Natural killer cell treated with Interleukin-12 subunit alpha and Interleukin-12 subunit beta and Interleukin-15 and Interleukin-18, amount 100 ng/mL, for 72 hours (primary cell): ENCODE measurements around the gene C15orf40. TPM values are rescaled to one million over a fixed set of nuclear protein-coding genes. Genes with fewer than 3 reads are reported as not detected.

Experiments
- ATAC-seq, 2 donors: fragments of 150-1000 bp; cut with Tn5 transposase in 1 of 2; sonication (Bioruptor Pico), chemical (Tn5 transposase) in 1 of 2; 2 replicates each; pipeline ENCODE4 v1.10.0; 2021
- DNase-seq: peaks from one replicate; pipeline ENCODE4 v3.0.0; 2022; ENCODE audit warnings: low spot score
- H3K27ac Mint-ChIP-seq, 2 donors: 1 replicate in 1 of 2; 2 replicates in 1 of 2; pipeline ENCODE4 v1.8.0; 2022; ENCODE audit warnings: mixed read lengths in 2 of 2, mild to moderate bottlenecking in 1 of 2, moderate library complexity in 1 of 2
- H3K27me3 Mint-ChIP-seq, 2 donors: 1 replicate in 1 of 2; 2 replicates in 1 of 2; pipeline ENCODE4 v1.8.0; 2022; ENCODE audit warnings: mixed read lengths in 2 of 2
- H3K36me3 Mint-ChIP-seq: one replicate; pipeline ENCODE4 v1.8.0; 2022; ENCODE audit warnings: mixed read lengths
- H3K4me1 Mint-ChIP-seq, 2 donors: 1 replicate in 1 of 2; 2 replicates in 1 of 2; pipeline ENCODE4 v1.8.0; 2022; ENCODE audit warnings: low read depth in 2 of 2, mixed read lengths in 2 of 2, mild to moderate bottlenecking in 1 of 2
- H3K4me3 Mint-ChIP-seq: one replicate; pipeline ENCODE4 v1.8.0; 2022; ENCODE audit warnings: mixed read lengths
- H3K9me3 Mint-ChIP-seq: 2 replicates; pipeline ENCODE4 v1.8.0; 2022; ENCODE audit warnings: mixed read lengths
- total RNA-seq, 2 donors: library from RNA; stranded (reverse); gene quantifications; one replicate each; pipeline ENCODE4 v1.2.3, GENCODE V29; 2022

The C15orf40 gene
- total RNA-seq, 2 donors from 2014 or later: 23.7 to 25.5 TPM

GRCh38 chr15:82980981-82981380 is 30.5 kb downstream of the C15orf40 start:
- H3K27ac Mint-ChIP-seq: no peak overlapping the region
- no peak overlapping the region for H3K4me3 Mint-ChIP-seq

DNA sequence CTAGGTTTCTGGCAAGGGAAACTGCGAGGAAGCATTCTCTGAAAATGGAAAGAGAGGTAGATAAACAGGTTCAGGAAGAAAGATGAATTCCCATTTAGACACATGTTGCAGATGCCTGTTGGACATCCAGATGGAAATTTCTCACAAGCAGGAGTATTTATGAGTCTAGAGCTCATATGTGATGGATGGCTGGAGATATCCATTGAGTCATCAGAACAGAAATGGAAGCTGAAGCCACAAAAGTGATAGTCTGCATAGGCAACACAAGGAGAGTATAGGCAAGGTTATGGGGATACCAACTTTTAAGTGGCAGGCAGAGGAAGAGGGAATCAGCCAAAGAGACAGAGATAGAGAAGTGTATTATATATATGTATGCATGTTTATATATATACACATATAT is 31.7 kb downstream of the C15orf40 start:
- DNase-seq (no peak), ATAC-seq (no peak)
- Mint-ChIP-seq H3K27ac (no peak overlapping the region), H3K4me3 (no peak overlapping the region), H3K36me3 (no peaks in the 10 kb centered on the region), H3K9me3 (no peaks in the 10 kb centered on the region), H3K27me3 (no peaks in the 10 kb centered on the region), H3K4me1 (peaks cover 3 to 7% of the 10 kb centered on the region in 2 donors)

More at GRCh38 chr15:82980981-82981380, 30.5 kb downstream of the C15orf40 start:
- peaks cover 16 to 17% of the 10 kb centered on the region in 2 donors for H3K4me1 Mint-ChIP-seq
- no peak for ATAC-seq
- H3K27me3 Mint-ChIP-seq: no peaks in the 10 kb centered on the region
- no peaks in the 10 kb centered on the region for H3K36me3 Mint-ChIP-seq
- no peak for DNase-seq
- no peaks in the 10 kb centered on the region for H3K9me3 Mint-ChIP-seq

GRCh38 chr15:82978438-82978837 is 33.0 kb downstream of the C15orf40 start:
- ATAC-seq: no peak
- H3K36me3 Mint-ChIP-seq: no peaks in the 10 kb centered on the region
- H3K4me1 Mint-ChIP-seq: peaks cover 0 to 4% of the 10 kb centered on the region in 2 donors
- H3K4me3 Mint-ChIP-seq: no peak overlapping the region
- no peaks in the 10 kb centered on the region for H3K9me3 Mint-ChIP-seq
- no peak for DNase-seq
- no peak overlapping the region for H3K27ac Mint-ChIP-seq
- no peaks in the 10 kb centered on the region for H3K27me3 Mint-ChIP-seq

DNA sequence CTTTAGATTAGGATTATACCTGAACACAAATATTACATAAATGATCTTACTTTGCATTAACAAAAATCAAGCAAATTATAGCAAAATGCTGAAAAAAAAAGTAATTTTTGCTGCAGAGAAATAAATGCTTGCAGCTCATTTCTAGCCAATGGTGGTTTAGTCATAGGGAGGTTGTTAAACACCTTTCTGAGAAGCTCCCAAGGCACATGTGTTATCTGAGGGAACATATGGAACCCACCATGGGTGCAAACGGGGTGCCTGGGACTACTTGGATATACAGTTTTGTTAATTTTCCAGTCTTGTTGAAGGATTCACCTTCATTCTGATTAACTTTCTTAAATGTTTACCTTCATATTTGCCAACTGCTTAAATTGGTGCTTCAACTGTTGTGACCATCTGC is 34.4 kb downstream of the C15orf40 start:
- H3K4me1 Mint-ChIP-seq: peaks cover 0 to 4% of the 10 kb centered on the region in 2 donors

GRCh38 chr15:82972990-82973389 is 38.4 kb downstream of the C15orf40 start:
- no peak overlapping the region for H3K27ac Mint-ChIP-seq
- ATAC-seq (no peak), DNase-seq (no peak)
- no peaks in the 10 kb centered on the region for H3K9me3 Mint-ChIP-seq
- H3K4me1 Mint-ChIP-seq: peaks cover 0 to 16% of the 10 kb centered on the region in 2 donors
- H3K4me3 Mint-ChIP-seq: no peak overlapping the region
- H3K27me3 Mint-ChIP-seq: no peaks in the 10 kb centered on the region
- no peaks in the 10 kb centered on the region for H3K36me3 Mint-ChIP-seq

More for the DNA sequence above, 34.4 kb downstream of the C15orf40 start:
- ATAC-seq: no peak
- Mint-ChIP-seq H3K9me3 (no peaks in the 10 kb centered on the region), H3K36me3 (no peaks in the 10 kb centered on the region), H3K27me3 (no peaks in the 10 kb centered on the region), H3K4me3 (no peak overlapping the region), H3K27ac (no peak overlapping the region)
- no peak for DNase-seq

DNA sequence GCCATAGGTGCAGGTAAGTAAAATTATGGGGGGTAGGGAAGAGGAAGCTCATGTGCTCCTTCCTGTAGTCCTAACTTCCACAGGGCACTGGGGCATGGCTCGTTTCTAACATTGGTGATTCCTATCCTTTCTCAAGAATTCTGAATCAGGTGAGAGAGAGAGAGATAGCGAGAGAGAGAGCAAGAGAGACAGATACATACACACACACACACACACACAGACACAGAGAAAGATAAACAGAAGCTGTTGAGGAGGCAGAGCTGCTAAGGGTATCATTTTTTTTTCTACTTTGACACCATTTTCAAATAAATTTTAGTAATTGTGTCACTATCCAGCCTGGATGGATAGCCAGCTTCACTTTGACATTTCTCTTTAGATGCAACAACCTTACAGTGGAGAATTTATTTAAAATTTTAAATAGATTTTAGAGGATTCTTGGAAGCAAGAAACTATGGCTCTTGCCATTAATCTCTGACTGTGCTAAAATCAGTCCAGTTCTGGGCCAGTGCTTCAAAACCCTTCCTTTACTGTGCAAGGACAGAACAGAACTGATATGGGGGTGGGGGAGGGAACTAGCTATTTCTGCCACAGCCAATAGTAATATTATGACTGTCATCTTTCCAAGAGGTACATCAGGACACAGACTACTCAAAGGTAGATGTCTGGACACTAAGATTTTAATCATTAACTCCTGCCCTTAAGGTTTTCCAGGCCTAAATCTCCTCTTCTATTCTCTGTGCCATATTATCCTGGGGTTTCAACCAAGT is 40.0 kb downstream of the C15orf40 start:
- H3K27me3 Mint-ChIP-seq: no peaks in the 10 kb centered on the region
- H3K4me3 Mint-ChIP-seq: no peak overlapping the region
- DNase-seq (no peak), ATAC-seq (no peak)
- H3K27ac Mint-ChIP-seq: no peak overlapping the region
- H3K4me1 Mint-ChIP-seq: peaks cover 9 to 27% of the 10 kb centered on the region in 2 donors
- H3K9me3 Mint-ChIP-seq: no peaks in the 10 kb centered on the region
- H3K36me3 Mint-ChIP-seq: no peaks in the 10 kb centered on the region

GRCh38 chr15:82970696-82971095 is 40.7 kb downstream of the C15orf40 start:
- Mint-ChIP-seq H3K36me3 (no peaks in the 10 kb centered on the region), H3K27ac (no peak overlapping the region), H3K4me1 (peaks cover 15 to 34% of the 10 kb centered on the region in 2 donors), H3K9me3 (no peaks in the 10 kb centered on the region), H3K4me3 (no peak overlapping the region), H3K27me3 (no peaks in the 10 kb centered on the region)
- no peak for DNase-seq
- ATAC-seq: no peak

GRCh38 chr15:82970078-82970686 is 41.3 kb downstream of the C15orf40 start:
- no peak for ATAC-seq
- Mint-ChIP-seq H3K4me3 (no peak overlapping the region), H3K4me1 (peaks cover 15 to 37% of the 10 kb centered on the region in 2 donors), H3K36me3 (no peaks in the 10 kb centered on the region), H3K27me3 (no peaks in the 10 kb centered on the region), H3K9me3 (no peaks in the 10 kb centered on the region), H3K27ac (no peak overlapping the region)
- DNase-seq: no peak

DNA sequence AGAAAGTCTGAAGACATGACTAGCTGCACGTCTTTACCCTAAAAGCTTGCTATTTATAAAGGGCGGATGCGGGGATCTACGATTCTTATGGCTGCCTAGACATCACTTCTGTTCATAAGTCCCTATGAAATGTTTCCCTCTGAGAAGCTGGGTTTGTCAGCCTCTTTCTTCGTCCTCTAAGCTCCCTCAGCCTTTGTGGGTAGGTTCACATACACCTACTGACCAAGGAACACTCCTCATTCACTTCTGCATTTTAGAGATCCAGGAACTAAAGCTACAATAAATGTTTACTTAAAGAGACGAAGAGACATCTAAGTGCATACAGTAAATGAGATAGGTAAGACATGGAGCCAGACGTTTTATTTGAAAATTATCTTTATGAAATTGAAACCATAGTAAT is 42.1 kb downstream of the C15orf40 start:
- Mint-ChIP-seq H3K36me3 (no peaks in the 10 kb centered on the region), H3K27ac (no peak overlapping the region), H3K4me1 (peaks cover 15 to 37% of the 10 kb centered on the region in 2 donors), H3K9me3 (no peaks in the 10 kb centered on the region), H3K27me3 (no peaks in the 10 kb centered on the region), H3K4me3 (no peak overlapping the region)
- ATAC-seq (no peak), DNase-seq (no peak)

DNA sequence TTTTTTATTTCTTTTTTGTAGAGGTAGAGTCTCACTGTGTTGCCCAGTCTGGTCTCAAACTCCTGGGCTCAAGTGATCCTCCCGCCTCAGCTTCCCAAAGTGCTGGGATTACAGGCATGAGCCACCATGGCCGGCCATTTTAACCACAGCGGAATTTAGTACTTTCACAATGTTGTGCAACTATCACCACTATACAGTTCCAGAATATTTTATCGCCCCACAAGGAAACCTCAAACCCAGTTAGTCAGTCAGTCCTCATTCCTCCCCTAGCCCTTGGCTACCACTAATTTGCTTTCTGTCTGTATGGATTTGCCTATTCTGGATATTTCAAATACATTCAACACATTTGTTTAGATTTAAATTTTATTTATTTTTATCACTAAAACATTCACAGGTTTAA is 43.4 kb downstream of the C15orf40 start:
- Mint-ChIP-seq H3K4me1 (peaks cover 15 to 37% of the 10 kb centered on the region in 2 donors), H3K4me3 (no peak overlapping the region), H3K9me3 (no peaks in the 10 kb centered on the region), H3K27me3 (no peaks in the 10 kb centered on the region), H3K27ac (no peak overlapping the region), H3K36me3 (no peaks in the 10 kb centered on the region)
- DNase-seq: no peak
- no peak for ATAC-seq

- H3K36me3 Mint-ChIP-seq: no peaks in the 10 kb centered on the region
- peaks cover 15 to 37% of the 10 kb centered on the region in 2 donors for H3K4me1 Mint-ChIP-seq
- peak overlapping the region; percentile 54 for H3K4me3 Mint-ChIP-seq
- no peaks in the 10 kb centered on the region for H3K9me3 Mint-ChIP-seq
- H3K27ac Mint-ChIP-seq: peak overlapping the region in 1 of 2 donors; percentile 38
- ATAC-seq (peak; percentile 82 to 94), DNase-seq (no peak)
- H3K27me3 Mint-ChIP-seq: no peaks in the 10 kb centered on the region
Observed at GRCh38 chr15:82966671-82967071, 44.8 kb downstream of the C15orf40 start.

DNA sequence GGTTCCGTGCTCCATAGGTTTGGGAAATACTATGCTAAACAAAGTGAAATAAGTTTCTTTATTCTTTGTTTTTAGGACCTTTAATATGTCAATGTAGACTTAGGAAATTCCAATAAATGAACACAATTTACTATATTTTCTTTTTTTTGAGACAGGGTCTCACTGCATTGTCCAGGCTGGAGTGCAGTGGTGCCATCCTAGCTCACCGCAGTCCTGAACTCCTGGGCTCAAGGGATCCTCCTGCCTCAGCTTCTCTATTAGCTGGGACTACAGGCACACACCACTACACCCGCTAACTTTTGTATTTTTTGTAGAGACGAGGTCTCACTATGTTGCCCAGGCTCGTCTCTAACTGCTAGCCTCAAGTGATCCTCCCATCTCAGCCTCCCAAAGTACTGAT is 46.5 kb downstream of the C15orf40 start:
- no peaks in the 10 kb centered on the region for H3K9me3 Mint-ChIP-seq
- H3K27me3 Mint-ChIP-seq: no peaks in the 10 kb centered on the region
- no peaks in the 10 kb centered on the region for H3K36me3 Mint-ChIP-seq
- DNase-seq (no peak), ATAC-seq (no peak)
- H3K27ac Mint-ChIP-seq: no peak overlapping the region
- H3K4me1 Mint-ChIP-seq: peaks cover 15 to 34% of the 10 kb centered on the region in 2 donors
- H3K4me3 Mint-ChIP-seq: no peak overlapping the region

- ATAC-seq (no peak), DNase-seq (no peak)
- H3K4me1 Mint-ChIP-seq: peaks cover 15 to 26% of the 10 kb centered on the region in 2 donors
- no peaks in the 10 kb centered on the region for H3K36me3 Mint-ChIP-seq
- H3K27me3 Mint-ChIP-seq: no peaks in the 10 kb centered on the region
- no peak overlapping the region for H3K27ac Mint-ChIP-seq
- H3K4me3 Mint-ChIP-seq: no peak overlapping the region
- no peaks in the 10 kb centered on the region for H3K9me3 Mint-ChIP-seq
Observed at GRCh38 chr15:82963471-82964341, 47.7 kb downstream of the C15orf40 start.

- no peak overlapping the region for H3K27ac Mint-ChIP-seq
- no peaks in the 10 kb centered on the region for H3K9me3 Mint-ChIP-seq
- H3K4me3 Mint-ChIP-seq: no peak overlapping the region
- DNase-seq (no peak), ATAC-seq (no peak)
- H3K36me3 Mint-ChIP-seq: no peaks in the 10 kb centered on the region
- H3K4me1 Mint-ChIP-seq: peaks cover 0 to 4% of the 10 kb centered on the region in 2 donors
- no peaks in the 10 kb centered on the region for H3K27me3 Mint-ChIP-seq
Observed at GRCh38 chr15:82960766-82961165, 50.7 kb downstream of the C15orf40 start.
